H1 (cell line): Measurements from ENCODE around the gene ADAT3.

Source experiments
- ATF3 ChIP-seq: IDR thresholded peaks from 2 replicates; pipeline ENCODE4 v1.6.1; 2011; ENCODE audit warnings: low read depth, mild to moderate bottlenecking, low read length; ENCODE audit not compliant: insufficient read depth
- CHD2 ChIP-seq: IDR thresholded peaks from 2 replicates; pipeline ENCODE4 v1.6.1; 2012; ENCODE audit warnings: low read length, improper control_type of control experiment
- CTCF ChIP-seq, 3 experiments: IDR thresholded peaks; 1 replicate in 2 of 3; 2 replicates in 1 of 3; pipeline versions ENCODE4 v1.5.1 to v1.6.1; 2011; ENCODE audit warnings: low read length in 3 of 3, mild to moderate bottlenecking in 3 of 3, inconsistent platforms in 2 of 3, low read depth in 1 of 3, moderate library complexity in 1 of 3; ENCODE audit not compliant: insufficient read depth in 1 of 3; ENCODE audit errors: control extremely low read depth in 1 of 3
- MAFK ChIP-seq: IDR thresholded peaks from 2 replicates; pipeline ENCODE4 v1.6.1; 2012; ENCODE audit warnings: low read depth, mild to moderate bottlenecking, improper control_type of control experiment, low read length
- POLR2A ChIP-seq, 2 experiments: IDR thresholded peaks; 1 replicate in 1 of 2; 2 replicates in 1 of 2; pipeline ENCODE4 v1.6.1; 2011; ENCODE audit warnings: low read depth in 2 of 2, low read length in 2 of 2, mild to moderate bottlenecking in 2 of 2; ENCODE audit errors: control extremely low read depth in 1 of 2
- RFX5 ChIP-seq: IDR thresholded peaks from 2 replicates; pipeline ENCODE4 v1.6.1; 2011; ENCODE audit warnings: low read depth, low read length, improper control_type of control experiment, borderline replicate concordance

GRCh38 chr19:1867349-1867724 lies 37.9 kb upstream of the ADAT3 start:
- no peak for TF ChIP-seq CTCF (IDR thresholded peaks at IDR 0.05; ENCODE audit: control extremely low read depth in 1 of 3, insufficient read depth in 1 of 3, low read depth in 1 of 3, low read length in 3 of 3)
- TF ChIP-seq MAFK: no peak
- no peak for TF ChIP-seq CHD2
- no peak for TF ChIP-seq RFX5
- no peak for TF ChIP-seq ATF3
- no peak for TF ChIP-seq POLR2A (IDR thresholded peaks at IDR 0.05; ENCODE audit: control extremely low read depth in 1 of 2, low read depth in 2 of 2, low read length in 2 of 2)
